Trophoblast cell (in vitro differentiated cells and primary cell): ENCODE measurements around the gene PLA2G4A.

Experiments
- DNase-seq, 2 donors: peaks; one replicate each; pipeline ENCODE4 v3.0.0-alpha.2; 2016
- H2AFZ ChIP-seq: 2 replicates; pipeline ENCODE4 v1.6.1; 2013; ENCODE audit warnings: low read length, moderate library complexity, mild to moderate bottlenecking; ENCODE audit not compliant: insufficient read depth, poor library complexity
- H2AK5ac ChIP-seq: 2 replicates; pipeline ENCODE4 v1.6.1; 2013; ENCODE audit warnings: mild to moderate bottlenecking, low read length
- H2BK120ac ChIP-seq: 2 replicates; pipeline ENCODE4 v1.6.1; 2013; ENCODE audit warnings: low read length, mild to moderate bottlenecking, moderate library complexity; ENCODE audit not compliant: insufficient read depth, poor library complexity
- H2BK12ac ChIP-seq: 2 replicates; pipeline ENCODE4 v1.6.1; 2013; ENCODE audit warnings: mild to moderate bottlenecking, low read length, moderate library complexity
- H2BK5ac ChIP-seq: 2 replicates; pipeline ENCODE4 v1.6.1; 2013; ENCODE audit warnings: low read length, low read depth, moderate library complexity, mild to moderate bottlenecking; ENCODE audit not compliant: poor library complexity
- H3K14ac ChIP-seq: 2 replicates; pipeline ENCODE4 v1.6.1; 2013; ENCODE audit warnings: mild to moderate bottlenecking, low read length
- H3K18ac ChIP-seq: 2 replicates; pipeline ENCODE4 v1.6.1; 2013; ENCODE audit warnings: mild to moderate bottlenecking, low read length
- H3K23ac ChIP-seq: 2 replicates; pipeline ENCODE4 v1.6.1; 2013; ENCODE audit warnings: low read length
- H3K27ac ChIP-seq: 2 replicates; pipeline ENCODE4 v1.5.1; 2013; ENCODE audit warnings: low read depth, mild to moderate bottlenecking, inconsistent platforms, low read length, moderate library complexity
- H3K27me3 ChIP-seq: 2 replicates; pipeline ENCODE4 v1.6.1; 2013; ENCODE audit warnings: inconsistent platforms, mild to moderate bottlenecking, low read length, moderate library complexity; ENCODE audit not compliant: insufficient read depth
- H3K36me3 ChIP-seq, 2 experiments: 1 replicate in 1 of 2; 2 replicates in 1 of 2; pipeline ENCODE4 v1.6.1; 2013; ENCODE audit warnings: low read length in 2 of 2, mild to moderate bottlenecking in 2 of 2, moderate library complexity in 1 of 2; ENCODE audit not compliant: insufficient read depth in 2 of 2, control insufficient read depth in 1 of 2
- H3K4ac ChIP-seq: 2 replicates; pipeline ENCODE4 v1.6.1; 2013; ENCODE audit warnings: low read depth, mild to moderate bottlenecking, low read length, moderate library complexity
- H3K4me1 ChIP-seq, 2 experiments: 1 replicate in 1 of 2; 2 replicates in 1 of 2; pipeline ENCODE4 v1.6.1; 2013; ENCODE audit warnings: low read length in 2 of 2, mild to moderate bottlenecking in 2 of 2, moderate library complexity in 1 of 2; ENCODE audit not compliant: insufficient read depth in 2 of 2, control insufficient read depth in 1 of 2
- H3K4me2 ChIP-seq: 2 replicates; pipeline ENCODE4 v1.6.1; 2013; ENCODE audit warnings: inconsistent platforms, mild to moderate bottlenecking, low read length, moderate library complexity
- H3K4me3 ChIP-seq: 2 replicates; pipeline ENCODE4 v1.5.1; 2013; ENCODE audit warnings: mild to moderate bottlenecking, low read depth, low read length, inconsistent platforms
- H3K79me1 ChIP-seq: one replicate; pipeline ENCODE4 v1.6.1; 2013; ENCODE audit warnings: low read length
- H3K79me2 ChIP-seq: 2 replicates; pipeline ENCODE4 v1.6.1; 2013; ENCODE audit warnings: low read length, mild to moderate bottlenecking; ENCODE audit not compliant: control insufficient read depth, insufficient read depth, poor library complexity
- H3K9ac ChIP-seq: 2 replicates; pipeline ENCODE4 v1.6.1; 2013; ENCODE audit warnings: mild to moderate bottlenecking, low read length
- H3K9me3 ChIP-seq: 2 replicates; pipeline ENCODE4 v1.6.1; 2013; ENCODE audit warnings: low read depth, mild to moderate bottlenecking, control low read depth, inconsistent platforms, low read length; ENCODE audit not compliant: insufficient read depth
- H4K12ac ChIP-seq: 2 replicates; pipeline ENCODE4 v1.6.1; 2013; ENCODE audit warnings: low read depth, mild to moderate bottlenecking, low read length, moderate library complexity
- H4K8ac ChIP-seq: 2 replicates; pipeline ENCODE4 v1.6.1; 2013; ENCODE audit warnings: low read depth, mild to moderate bottlenecking, low read length, moderate library complexity
- H4K91ac ChIP-seq: one replicate; pipeline ENCODE4 v1.6.1; 2013; ENCODE audit warnings: low read depth, mild to moderate bottlenecking, low read length, moderate library complexity
- WGBS: extraction: QIAGEN DNeasy Blood & Tissue Kit; methylation state at CpG from one replicate; pipeline ENCODE4 v1.1.7; 2013; ENCODE audit warnings: missing lambda C conversion rate; ENCODE audit not compliant: insufficient read length, insufficient coverage; ENCODE audit errors: extremely low coverage; 5-methylcytosine and 5-hydroxymethylcytosine counted together

PLA2G4A gene

GRCh38 chr1:186945146-186945545 is 116.4 kb downstream of the PLA2G4A start:
- H3K27ac ChIP-seq: no peak overlapping the region
- no peak overlapping the region for H2AK5ac ChIP-seq
- H3K4me1 ChIP-seq: no peaks in the 10 kb centered on the region
- H3K79me1 ChIP-seq: no peaks in the 10 kb centered on the region
- no peak overlapping the region for H4K12ac ChIP-seq
- no peaks in the 10 kb centered on the region for H3K9me3 ChIP-seq
- no peak overlapping the region for H4K91ac ChIP-seq
- H3K4ac ChIP-seq: no peak overlapping the region
- WGBS: no CpG with 5 or more reads among the region's 4 CpGs
- no peak overlapping the region for H2BK120ac ChIP-seq
- H3K18ac ChIP-seq: no peak overlapping the region
- no peak overlapping the region for H3K9ac ChIP-seq
- no peaks in the 10 kb centered on the region for H3K79me2 ChIP-seq
- no peak overlapping the region for H3K14ac ChIP-seq
- no peak overlapping the region for H3K4me2 ChIP-seq
- no peak overlapping the region for H2AFZ ChIP-seq
- H2BK5ac ChIP-seq: no peak overlapping the region
- H4K8ac ChIP-seq: no peak overlapping the region
- H3K36me3 ChIP-seq: no peaks in the 10 kb centered on the region
- H3K4me3 ChIP-seq: no peak overlapping the region
- no peak overlapping the region for H3K23ac ChIP-seq
- no peak for DNase-seq
- H3K27me3 ChIP-seq: no peaks in the 10 kb centered on the region
- H2BK12ac ChIP-seq: no peak overlapping the region

GRCh38 chr1:186948535-186948934 is 119.8 kb downstream of the PLA2G4A start:
- no peaks in the 10 kb centered on the region for H3K36me3 ChIP-seq
- H2BK5ac ChIP-seq: no peak overlapping the region
- H4K8ac ChIP-seq: no peak overlapping the region
- no peak overlapping the region for H3K27ac ChIP-seq
- H3K79me1 ChIP-seq: no peaks in the 10 kb centered on the region
- no peak overlapping the region for H3K18ac ChIP-seq
- H3K27me3 ChIP-seq: no peaks in the 10 kb centered on the region
- no peak overlapping the region for H3K4me3 ChIP-seq
- no peak overlapping the region for H2BK120ac ChIP-seq
- no peak overlapping the region for H3K4ac ChIP-seq
- H3K23ac ChIP-seq: no peak overlapping the region
- H4K91ac ChIP-seq: no peak overlapping the region
- no peak overlapping the region for H3K9ac ChIP-seq
- no peak overlapping the region for H2AFZ ChIP-seq
- WGBS: no CpG with 5 or more reads among the region's 4 CpGs
- no peaks in the 10 kb centered on the region for H3K4me1 ChIP-seq
- H3K14ac ChIP-seq: no peak overlapping the region
- H3K9me3 ChIP-seq: no peaks in the 10 kb centered on the region
- DNase-seq: no peak
- no peak overlapping the region for H4K12ac ChIP-seq
- H3K79me2 ChIP-seq: no peaks in the 10 kb centered on the region
- H2BK12ac ChIP-seq: no peak overlapping the region
- H2AK5ac ChIP-seq: no peak overlapping the region
- H3K4me2 ChIP-seq: no peak overlapping the region

- Histone ChIP-seq H2BK120ac (no peak overlapping the region), H3K36me3 (no peaks in the 10 kb centered on the region), H3K9me3 (no peaks in the 10 kb centered on the region), H2BK5ac (no peak overlapping the region), H4K91ac (no peak overlapping the region), H3K9ac (no peak overlapping the region), H3K27me3 (no peaks in the 10 kb centered on the region), H4K12ac (no peak overlapping the region), H3K79me2 (no peaks in the 10 kb centered on the region), H3K4me2 (no peak overlapping the region), H3K4ac (no peak overlapping the region), H3K4me1 (no peaks in the 10 kb centered on the region), H2AK5ac (no peak overlapping the region), H3K79me1 (no peaks in the 10 kb centered on the region), H3K18ac (no peak overlapping the region), H3K27ac (no peak overlapping the region), H3K23ac (no peak overlapping the region), H2AFZ (no peak overlapping the region), H3K4me3 (no peak overlapping the region), H3K14ac (no peak overlapping the region), H4K8ac (no peak overlapping the region), H2BK12ac (no peak overlapping the region)
- DNase-seq: no peak
- no CpG with 5 or more reads among the region's 1 CpG for WGBS
These were observed 120.4 kb downstream of the PLA2G4A start for GRCh38 chr1:186949173-186949572.

DNA sequence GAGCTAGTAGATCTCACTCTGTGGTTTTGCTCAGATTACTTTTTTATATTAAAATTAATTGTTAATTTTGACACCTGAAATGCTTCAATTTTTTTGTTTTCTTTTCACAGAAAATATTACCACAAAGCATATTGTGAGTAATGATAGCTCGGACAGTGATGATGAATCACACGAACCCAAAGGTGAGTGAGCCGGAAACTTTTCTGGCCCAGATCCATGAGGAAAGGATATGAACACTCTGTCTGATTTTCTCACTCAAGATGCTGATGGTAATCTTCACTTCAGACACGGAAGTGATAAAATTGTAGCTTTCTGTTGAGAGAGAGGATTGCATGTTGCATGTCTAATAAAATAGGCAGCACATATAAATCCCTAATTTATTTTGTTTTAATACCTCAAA is 121.8 kb downstream of the PLA2G4A start:
- Histone ChIP-seq H4K91ac (no peak overlapping the region), H2AFZ (no peak overlapping the region), H3K9ac (no peak overlapping the region), H3K79me2 (no peaks in the 10 kb centered on the region), H3K14ac (no peak overlapping the region), H2BK120ac (no peak overlapping the region), H2BK5ac (no peak overlapping the region), H3K27ac (no peak overlapping the region), H3K18ac (no peak overlapping the region), H2BK12ac (no peak overlapping the region), H4K12ac (no peak overlapping the region), H3K4me2 (no peak overlapping the region), H3K36me3 (no peaks in the 10 kb centered on the region), H3K23ac (no peak overlapping the region), H4K8ac (no peak overlapping the region), H2AK5ac (no peak overlapping the region), H3K4me3 (no peak overlapping the region), H3K27me3 (no peaks in the 10 kb centered on the region), H3K4me1 (no peaks in the 10 kb centered on the region), H3K79me1 (no peaks in the 10 kb centered on the region), H3K4ac (no peak overlapping the region), H3K9me3 (no peaks in the 10 kb centered on the region)
- no CpG with 5 or more reads among the region's 4 CpGs for WGBS
- DNase-seq: no peak
